Measurements from ENCODE around the gene IP6K3. TPM values are rescaled to one million over a fixed set of nuclear protein-coding genes. Genes with fewer than 3 reads are reported as not detected.

Gene IP6K3
- total RNA-seq, 1 experiment from 2014 or later = not detected

- H3K4me3 ChIP-seq (ENCODE audit: low read depth in 2 of 2, low read length in 2 of 2) = no peak overlapping the region
- no peaks in the 10 kb centered on the region for H3K27me3 ChIP-seq (ENCODE audit: control insufficient read depth, insufficient read depth, low read length)
- intact Hi-C loops (cut with micrococcal nuclease; ENCODE audit: unreplicated experiment) = no loop called here
- ChIA-PET CTCF (no interaction called here), POLR2A (no interaction called here)
- BruUV-seq (replicated peaks) = no TSS peak
- no peaks in the 10 kb centered on the region for H3K9me3 ChIP-seq (ENCODE audit: control insufficient read depth, insufficient read depth, low read depth, low read length)
- DNase-seq (ENCODE audit: low read depth, low spot score) (no peak), ATAC-seq (no peak)
- no peaks in the 10 kb centered on the region; the same call in none of the 2 replicates for H3K36me3 ChIP-seq (ENCODE audit: control insufficient read depth, insufficient read depth, low read length)
- no peak overlapping the region for H3K27ac ChIP-seq (ENCODE audit: low read length)
- in situ Hi-C loops (cut with HindIII; ENCODE audit: low pct_unique_long_range_greater_than_20kb, low sequenced_read_pairs) = no loop called here
- TF ChIP-seq CTCF (IDR thresholded peaks at IDR 0.05) = no peak
- no peak for TF ChIP-seq TCF7L2 (IDR thresholded peaks at IDR 0.05; ENCODE audit: low read depth, low read length)
- no peak for TF ChIP-seq REST (IDR thresholded peaks at IDR 0.05; ENCODE audit: insufficient read depth in 1 of 2, low read depth in 2 of 2, low read length in 1 of 2)
- TF ChIP-seq POLR2AphosphoS5 (IDR thresholded peaks at IDR 0.05; ENCODE audit: low read depth, low read length) = no peak
- no peak for TF ChIP-seq SIN3A (IDR thresholded peaks at IDR 0.05; ENCODE audit: borderline replicate concordance, insufficient read depth, low read depth, low read length)
- peaks cover 13% of the 10 kb centered on the region for H3K4me1 ChIP-seq (ENCODE audit: control insufficient read depth, insufficient read depth, low read length)
These were observed 72.9 kb downstream of the IP6K3 start for GRCh38 chr6:33673851-33674250.

GRCh38 chr6:33672808-33673207 lies 73.9 kb downstream of the IP6K3 start:
- H3K9me3 ChIP-seq (ENCODE audit: control insufficient read depth, insufficient read depth, low read depth, low read length) = no peaks in the 10 kb centered on the region
- peak overlapping the region; percentile 54; the same call in 1 of the 2 replicates for H3K27ac ChIP-seq (ENCODE audit: low read length)
- H3K36me3 ChIP-seq (ENCODE audit: control insufficient read depth, insufficient read depth, low read length) = no peaks in the 10 kb centered on the region; the same call in none of the 2 replicates
- ChIA-PET POLR2A (no interaction called here), CTCF (interaction anchor here (1.8 kb wide), 1 partner anchor 83 kb away, joined by 6 read pairs; no protein-coding TSS in a partner anchor)
- TF ChIP-seq SIN3A (IDR thresholded peaks at IDR 0.05; ENCODE audit: borderline replicate concordance, insufficient read depth, low read depth, low read length) = no peak
- TF ChIP-seq POLR2AphosphoS5 (IDR thresholded peaks at IDR 0.05; ENCODE audit: low read depth, low read length) = no peak
- no peak for TF ChIP-seq REST (IDR thresholded peaks at IDR 0.05; ENCODE audit: insufficient read depth in 1 of 2, low read depth in 2 of 2, low read length in 1 of 2)
- no peak for TF ChIP-seq TCF7L2 (IDR thresholded peaks at IDR 0.05; ENCODE audit: low read depth, low read length)
- no peak for TF ChIP-seq CTCF (IDR thresholded peaks at IDR 0.05)
- ATAC-seq (peak; percentile 93), DNase-seq (ENCODE audit: low read depth, low spot score) (peak; percentile 91)
- no peak overlapping the region for H3K4me3 ChIP-seq (ENCODE audit: low read depth in 2 of 2, low read length in 2 of 2)
- intact Hi-C loops (cut with micrococcal nuclease; ENCODE audit: unreplicated experiment) = no loop called here
- in situ Hi-C loops (cut with HindIII; ENCODE audit: low pct_unique_long_range_greater_than_20kb, low sequenced_read_pairs) = no loop called here
- BruUV-seq (replicated peaks) = no TSS peak
- H3K4me1 ChIP-seq (ENCODE audit: control insufficient read depth, insufficient read depth, low read length) = peaks cover 13% of the 10 kb centered on the region
- H3K27me3 ChIP-seq (ENCODE audit: control insufficient read depth, insufficient read depth, low read length) = no peaks in the 10 kb centered on the region

All from Panc1 (cell line).